Neural progenitor cell (in vitro differentiated cells): ENCODE results near the gene FER. TPM values are rescaled to one million over a fixed set of nuclear protein-coding genes. Genes with fewer than 3 reads are reported as not detected.
"Not testable (repeated sequence)": the region's sequence is repeated elsewhere in the genome, so short reads cannot be mapped to it uniquely, and the experiment has no call there.

Source experiments
- DNase-seq: peaks from one replicate; pipeline ENCODE4 v3.0.0-alpha.2; 2016; ENCODE audit warnings: low spot score
- H2AFZ ChIP-seq: fragments of 200-600 bp; sonication (generic); replicated peaks from 2 replicates; pipeline ENCODE4 v1.6.1; 2016; ENCODE audit warnings: antibody characterized with exemption
- H3F3A ChIP-seq: fragments of 200-600 bp; sonication (generic); 2 replicates; pipeline ENCODE4 v1.6.1; 2016; ENCODE audit warnings: antibody characterized with exemption, low read depth
- H3K27ac ChIP-seq: fragments of 200-600 bp; sonication (generic); 2 replicates; pipeline ENCODE4 v1.5.1; 2016; ENCODE audit warnings: mild to moderate bottlenecking
- H3K27me3 ChIP-seq: fragments of 200-600 bp; sonication (generic); 2 replicates; pipeline ENCODE4 v1.6.1; 2016; ENCODE audit warnings: mild to moderate bottlenecking, moderate library complexity
- H3K36me3 ChIP-seq: fragments of 200-600 bp; sonication (generic); 2 replicates; pipeline ENCODE4 v1.5.1; 2016
- H3K4me1 ChIP-seq: fragments of 200-600 bp; sonication (generic); 2 replicates; pipeline ENCODE4 v1.6.1; 2016; ENCODE audit warnings: mixed run types
- H3K4me2 ChIP-seq: fragments of 200-600 bp; sonication (generic); 2 replicates; pipeline ENCODE4 v1.6.1; 2016
- H3K4me3 ChIP-seq: fragments of 200-600 bp; sonication (generic); 2 replicates; pipeline ENCODE4 v1.5.1; 2016
- H3K79me2 ChIP-seq: fragments of 200-600 bp; sonication (generic); 2 replicates; pipeline ENCODE4 v1.6.1; 2016; ENCODE audit warnings: low read depth
- H3K9ac ChIP-seq: fragments of 200-600 bp; sonication (generic); 2 replicates; pipeline ENCODE4 v1.6.1; 2016
- H3K9me3 ChIP-seq: fragments of 200-600 bp; sonication (generic); 2 replicates; pipeline ENCODE4 v1.5.1; 2016; ENCODE audit warnings: low read depth
- H4K20me1 ChIP-seq: fragments of 200-600 bp; sonication (generic); 2 replicates; pipeline ENCODE4 v1.6.1; 2016; ENCODE audit warnings: low read depth
- H3K27ac Mint-ChIP-seq: 3 replicates; pipeline ENCODE4 v1.8.0; 2021; ENCODE audit warnings: mixed read lengths
- H3K27me3 Mint-ChIP-seq: 2 replicates; pipeline ENCODE4 v1.8.0; 2022; ENCODE audit warnings: low read depth, mild to moderate bottlenecking, inconsistent platforms, moderate library complexity, mixed read lengths; ENCODE audit not compliant: insufficient read depth
- H3K36me3 Mint-ChIP-seq: 3 replicates; pipeline ENCODE4 v1.8.0; 2021; ENCODE audit warnings: mixed read lengths
- H3K4me1 Mint-ChIP-seq: 3 replicates; pipeline ENCODE4 v1.8.0; 2021; ENCODE audit warnings: mixed read lengths
- H3K4me3 Mint-ChIP-seq: 3 replicates; pipeline ENCODE4 v1.8.0; 2021; ENCODE audit warnings: mild to moderate bottlenecking, moderate library complexity, mixed read lengths
- H3K9me3 Mint-ChIP-seq: 3 replicates; pipeline ENCODE4 v1.8.0; 2020; ENCODE audit warnings: mixed read lengths
- EZH2 ChIP-seq: fragments of 200-600 bp; sonication (generic); IDR thresholded peaks from 2 replicates; pipeline ENCODE4 v1.6.1; 2017; ENCODE audit warnings: antibody characterized with exemption, mild to moderate bottlenecking, moderate library complexity
- EZH2phosphoT487 ChIP-seq: fragments of 200-600 bp; sonication (generic); IDR thresholded peaks from 2 replicates; pipeline ENCODE4 v1.6.1; 2017; ENCODE audit warnings: antibody characterized with exemption
- total RNA-seq: library from RNA; depleted of rRNA; stranded (reverse); fragments of >200 nt; gene quantifications from 2 replicates; pipeline ENCODE4 v1.2.3, GENCODE V29; 2015; ENCODE audit warnings: low replicate concordance
- TF ChIP-seq, protein P1 (sequence below): fragments of 200-600 bp; sonication (generic); IDR thresholded peaks from 2 replicates; pipeline ENCODE4 v1.5.1; 2017; ENCODE audit warnings: antibody characterized with exemption, mild to moderate bottlenecking

Gene FER
- total RNA-seq, 1 donor from 2014 or later, result 25.0 TPM

DNA sequence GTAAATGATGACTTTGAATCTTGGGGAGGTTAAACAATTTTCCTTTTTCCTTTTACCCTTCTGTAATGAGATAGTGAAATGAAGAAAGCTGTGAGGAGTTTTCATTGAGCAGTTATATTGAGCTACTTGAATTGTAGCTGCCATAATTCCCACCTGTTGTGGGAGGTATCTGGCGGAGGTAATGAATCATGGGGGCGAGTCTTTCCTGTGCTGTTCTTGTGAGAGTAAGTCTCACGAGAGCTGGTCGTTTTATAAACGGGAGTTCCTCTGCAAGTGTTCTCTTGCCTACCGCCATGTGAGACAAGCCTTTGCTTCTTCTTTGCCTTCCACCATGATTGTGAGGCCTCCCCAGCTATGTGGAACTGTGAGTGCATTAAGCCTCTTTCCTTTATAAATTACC, 258.4 kb downstream of the FER start:
- Mint-ChIP-seq H3K27me3 (no peaks in the 10 kb centered on the region), H3K4me3 (no peak overlapping the region)
- DNase-seq, result no peak

DNA sequence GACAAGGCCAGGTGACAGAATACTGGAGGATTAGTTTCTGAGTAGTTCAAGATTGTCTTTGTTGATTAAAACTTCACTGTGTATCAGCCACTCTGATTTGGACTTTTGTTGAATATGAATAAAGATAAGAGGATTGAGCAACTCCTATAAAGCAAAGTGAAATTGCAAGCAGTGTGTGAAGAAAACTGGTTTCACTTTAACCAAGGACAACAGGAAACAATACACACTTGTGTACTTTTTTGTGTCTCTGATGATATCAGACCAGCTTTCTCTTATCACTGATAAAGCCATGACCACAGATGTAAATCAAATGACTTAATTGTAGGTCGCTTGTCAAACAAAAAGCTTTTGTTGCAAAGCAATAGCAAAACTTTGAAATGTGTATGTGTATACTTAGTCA, 268.6 kb downstream of the FER start:
- H3K4me1 Mint-ChIP-seq, result no peaks in the 10 kb centered on the region
- no peak overlapping the region for H3K27ac Mint-ChIP-seq
- Histone ChIP-seq H2AFZ (no peak overlapping the region), H3K27me3 (no peaks in the 10 kb centered on the region), H3K4me2 (no peak overlapping the region), H3K27ac (no peak overlapping the region), H3K79me2 (no peaks in the 10 kb centered on the region), H3K9me3 (no peaks in the 10 kb centered on the region), H3K36me3 (no peaks in the 10 kb centered on the region), H3F3A (no peaks in the 10 kb centered on the region), H3K9ac (no peak overlapping the region), H3K4me3 (no peak overlapping the region), H3K4me1 (peaks cover 8% of the 10 kb centered on the region), H4K20me1 (no peaks in the 10 kb centered on the region)
- H3K36me3 Mint-ChIP-seq, result peaks cover 2% of the 10 kb centered on the region
- no peaks in the 10 kb centered on the region for H3K27me3 Mint-ChIP-seq
- DNase-seq, result no peak
- no peak overlapping the region for H3K4me3 Mint-ChIP-seq
- TF ChIP-seq EZH2phosphoT487 (no peak), EZH2 (no peak)
- TF ChIP-seq, protein P1, sequence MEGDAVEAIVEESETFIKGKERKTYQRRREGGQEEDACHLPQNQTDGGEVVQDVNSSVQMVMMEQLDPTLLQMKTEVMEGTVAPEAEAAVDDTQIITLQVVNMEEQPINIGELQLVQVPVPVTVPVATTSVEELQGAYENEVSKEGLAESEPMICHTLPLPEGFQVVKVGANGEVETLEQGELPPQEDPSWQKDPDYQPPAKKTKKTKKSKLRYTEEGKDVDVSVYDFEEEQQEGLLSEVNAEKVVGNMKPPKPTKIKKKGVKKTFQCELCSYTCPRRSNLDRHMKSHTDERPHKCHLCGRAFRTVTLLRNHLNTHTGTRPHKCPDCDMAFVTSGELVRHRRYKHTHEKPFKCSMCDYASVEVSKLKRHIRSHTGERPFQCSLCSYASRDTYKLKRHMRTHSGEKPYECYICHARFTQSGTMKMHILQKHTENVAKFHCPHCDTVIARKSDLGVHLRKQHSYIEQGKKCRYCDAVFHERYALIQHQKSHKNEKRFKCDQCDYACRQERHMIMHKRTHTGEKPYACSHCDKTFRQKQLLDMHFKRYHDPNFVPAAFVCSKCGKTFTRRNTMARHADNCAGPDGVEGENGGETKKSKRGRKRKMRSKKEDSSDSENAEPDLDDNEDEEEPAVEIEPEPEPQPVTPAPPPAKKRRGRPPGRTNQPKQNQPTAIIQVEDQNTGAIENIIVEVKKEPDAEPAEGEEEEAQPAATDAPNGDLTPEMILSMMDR, result no peak
- no peaks in the 10 kb centered on the region for H3K9me3 Mint-ChIP-seq

More for the DNA sequence above, 258.4 kb downstream of the FER start:
- no peaks in the 10 kb centered on the region for H3K9me3 Mint-ChIP-seq
- no peak overlapping the region for H3K9ac ChIP-seq
- no peaks in the 10 kb centered on the region for H3K4me1 Mint-ChIP-seq
- TF ChIP-seq EZH2phosphoT487, result no peak
- no peak for TF ChIP-seq EZH2
- TF ChIP-seq, protein P1, result no peak
- H3K36me3 ChIP-seq, result no peaks in the 10 kb centered on the region
- no peaks in the 10 kb centered on the region for H3K36me3 Mint-ChIP-seq
- no peak overlapping the region for H3K27ac Mint-ChIP-seq
- no peak overlapping the region for H3K4me2 ChIP-seq
- H3K9me3 ChIP-seq, result no peaks in the 10 kb centered on the region
- no peaks in the 10 kb centered on the region for H3K27me3 ChIP-seq
- H2AFZ ChIP-seq, result no peak overlapping the region
- no peak overlapping the region for H3K27ac ChIP-seq
- no peaks in the 10 kb centered on the region for H3K79me2 ChIP-seq
- H4K20me1 ChIP-seq, result no peaks in the 10 kb centered on the region
- H3K4me3 ChIP-seq, result no peak overlapping the region
- no peaks in the 10 kb centered on the region for H3K4me1 ChIP-seq
- H3F3A ChIP-seq, result no peaks in the 10 kb centered on the region

DNA sequence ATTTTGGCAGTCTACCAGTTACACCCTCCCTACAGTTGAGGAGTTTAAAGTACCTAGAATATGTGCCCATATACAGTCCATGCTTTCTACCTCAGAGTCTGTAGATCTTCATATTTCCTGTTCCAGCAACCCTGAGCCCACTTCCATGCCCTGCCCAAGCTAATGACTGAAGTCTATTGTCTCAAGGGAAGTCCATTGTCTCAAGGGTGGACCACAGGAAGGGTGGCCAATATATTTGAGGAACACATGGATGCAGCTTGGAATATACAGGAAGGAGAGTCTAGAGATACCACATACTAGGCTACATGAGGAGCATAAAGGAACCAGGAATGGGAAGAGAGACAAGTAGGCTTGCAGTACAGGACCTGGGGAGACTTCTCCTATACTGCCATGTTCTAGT, 274.4 kb downstream of the FER start:
- Histone ChIP-seq H3K9ac (no peak overlapping the region), H3K4me2 (no peak overlapping the region), H3K36me3 (no peaks in the 10 kb centered on the region), H3K4me3 (no peak overlapping the region), H3K27me3 (no peaks in the 10 kb centered on the region), H3K9me3 (no peaks in the 10 kb centered on the region), H3K27ac (no peak overlapping the region), H4K20me1 (no peaks in the 10 kb centered on the region), H3F3A (no peaks in the 10 kb centered on the region), H3K79me2 (no peaks in the 10 kb centered on the region), H3K4me1 (no peaks in the 10 kb centered on the region), H2AFZ (no peak overlapping the region)
- Mint-ChIP-seq H3K27me3 (peaks cover 2% of the 10 kb centered on the region), H3K9me3 (peaks cover 5% of the 10 kb centered on the region), H3K4me1 (no peaks in the 10 kb centered on the region), H3K27ac (no peak overlapping the region), H3K4me3 (no peak overlapping the region), H3K36me3 (peaks cover 4% of the 10 kb centered on the region)
- TF ChIP-seq EZH2, result no peak
- TF ChIP-seq, protein P1, result no peak
- no peak for DNase-seq

DNA sequence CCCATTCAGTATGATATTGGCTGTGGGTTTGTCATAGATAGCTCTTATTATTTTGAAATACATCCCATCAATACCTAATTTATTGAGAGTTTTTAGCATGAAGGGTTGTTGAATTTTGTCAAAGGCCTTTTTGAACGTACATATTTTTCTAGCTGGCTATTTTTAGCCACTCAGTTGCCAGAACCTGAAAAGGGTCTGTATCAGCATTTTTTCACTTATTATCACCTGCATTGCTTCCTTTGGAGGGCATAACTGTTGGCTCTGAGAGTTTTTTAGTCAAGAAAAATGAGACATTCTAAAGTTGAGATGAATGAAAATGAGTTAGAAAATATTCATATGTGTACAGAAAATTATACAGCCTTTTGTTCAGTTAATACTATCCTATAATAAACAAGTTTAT, 278.0 kb downstream of the FER start:
- not testable (repeated sequence) for H3K27ac Mint-ChIP-seq, H3K27me3 Mint-ChIP-seq, H3K4me1 Mint-ChIP-seq

More for the DNA sequence above, 278.0 kb downstream of the FER start:
- not testable (repeated sequence) for H3K27ac ChIP-seq, H3K27me3 ChIP-seq, DNase-seq, H3K9me3 Mint-ChIP-seq, H2AFZ ChIP-seq, H3F3A ChIP-seq, H3K4me1 ChIP-seq, H3K36me3 ChIP-seq, H3K4me2 ChIP-seq, H3K9ac ChIP-seq, H3K36me3 Mint-ChIP-seq, H3K4me3 Mint-ChIP-seq, H3K9me3 ChIP-seq, H3K79me2 ChIP-seq, H3K4me3 ChIP-seq, H4K20me1 ChIP-seq
